HG02623 (cell line): ENCODE data around the gene GATA5.

Experiments
- ATAC-seq: cut with Tn5 transposase; IDR thresholded peaks from one replicate; pipeline ENCODE4 v1.9.1; 2021; ENCODE audit warnings: moderate library complexity; ENCODE audit not compliant: unreplicated experiment

GATA5 gene

DNA sequence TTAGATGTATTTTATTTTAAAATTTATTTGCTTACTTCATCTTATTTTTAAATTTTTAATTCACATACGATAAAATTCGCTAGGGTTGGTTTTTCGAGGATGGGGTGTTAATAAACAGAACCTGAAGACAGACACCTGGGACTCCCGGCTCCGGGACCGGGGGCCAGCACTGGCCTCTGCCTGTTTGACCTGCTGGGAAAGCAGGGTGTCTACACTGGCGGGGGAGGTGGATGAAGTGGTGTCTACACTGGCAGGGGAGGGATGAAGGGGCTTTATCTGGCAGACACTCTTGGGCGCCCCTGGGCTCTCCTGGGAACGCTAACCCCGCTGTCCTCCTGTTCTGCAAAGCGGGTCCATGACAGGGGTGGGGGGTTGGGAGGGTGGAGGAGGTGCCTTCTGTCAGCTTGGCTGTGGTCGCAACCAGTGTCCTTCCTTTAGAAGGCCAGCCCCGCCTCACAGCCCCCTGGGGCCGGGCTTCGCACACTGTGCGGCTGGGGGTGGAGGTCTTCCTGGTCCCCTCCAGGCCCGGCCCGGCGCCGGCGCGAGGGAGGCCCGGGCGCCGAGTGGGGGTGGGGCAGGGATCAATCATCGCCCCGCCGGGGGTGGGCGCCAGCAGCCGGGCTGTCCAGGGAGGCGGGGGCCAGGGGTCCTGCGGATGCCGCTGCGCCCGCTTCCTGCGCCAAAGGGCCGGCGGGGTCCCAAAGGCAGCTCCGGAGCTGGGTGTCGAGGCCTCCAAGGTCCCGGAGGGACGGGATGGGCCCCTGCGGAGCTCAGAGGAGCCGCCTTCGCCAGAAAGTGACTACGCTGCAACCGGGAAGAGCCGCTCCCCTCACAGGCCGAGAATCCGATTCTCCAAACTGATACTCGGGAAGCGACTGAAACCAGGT, 1.8 kb downstream of the GATA5 start:
- ATAC-seq = no peak

DNA sequence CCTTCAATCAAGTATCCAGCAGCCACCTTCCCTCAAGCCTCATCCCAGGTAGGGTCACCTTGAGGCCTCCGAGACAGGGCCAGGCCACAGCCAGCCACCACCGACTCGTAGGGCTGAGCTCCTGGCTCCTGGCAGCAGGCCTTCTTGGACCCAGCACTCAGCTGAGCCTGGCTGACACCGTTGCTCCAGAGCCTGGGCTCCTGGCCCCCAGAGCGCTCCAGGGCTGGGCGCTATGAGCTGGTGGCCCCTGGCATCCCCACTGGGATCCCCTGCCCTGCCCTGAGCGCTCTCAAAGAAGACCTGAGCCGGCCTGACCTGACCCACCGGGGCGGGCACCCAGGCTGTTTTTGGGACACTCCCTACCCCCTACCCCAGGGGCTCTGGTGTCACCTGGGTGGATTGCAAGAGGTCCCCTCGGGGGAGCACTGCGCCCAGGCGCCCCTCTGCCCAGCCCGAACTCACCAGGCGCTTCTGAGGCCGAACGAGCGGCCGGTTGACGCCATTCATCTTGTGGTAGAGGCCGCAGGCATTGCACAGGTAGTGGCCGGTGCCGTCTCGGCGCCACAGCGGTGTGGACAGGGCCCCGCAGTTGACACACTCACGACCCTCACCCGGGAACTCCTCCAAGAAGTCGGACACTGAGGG, 2.7 kb downstream of the GATA5 start:
- no peak for ATAC-seq

- no peak for ATAC-seq
Observed at GRCh38 chr20:62472138-62472940, 3.5 kb downstream of the GATA5 start.

GRCh38 chr20:62470459-62470858, 5.3 kb downstream of the GATA5 start:
- ATAC-seq = no peak

DNA sequence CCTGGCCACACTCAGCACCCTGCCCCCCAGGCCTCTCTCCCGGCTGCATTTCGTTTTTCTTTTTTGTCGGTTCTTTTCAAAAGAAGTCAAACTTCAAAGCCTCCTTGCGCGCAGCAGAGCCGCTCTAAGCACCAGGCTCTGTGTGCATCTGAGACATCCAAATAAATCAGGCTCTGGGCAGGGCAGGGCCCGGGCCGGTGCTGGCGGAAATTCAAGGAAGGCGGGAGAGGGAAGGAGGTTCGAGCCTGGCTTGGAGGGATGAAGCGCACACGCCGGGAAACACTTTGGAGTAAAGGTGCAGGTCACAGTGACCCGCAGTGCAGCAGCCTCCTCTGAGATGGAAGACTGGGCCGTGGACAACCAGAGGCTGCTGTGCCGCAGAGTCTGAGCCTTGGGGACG, 5.8 kb downstream of the GATA5 start:
- no peak for ATAC-seq

DNA sequence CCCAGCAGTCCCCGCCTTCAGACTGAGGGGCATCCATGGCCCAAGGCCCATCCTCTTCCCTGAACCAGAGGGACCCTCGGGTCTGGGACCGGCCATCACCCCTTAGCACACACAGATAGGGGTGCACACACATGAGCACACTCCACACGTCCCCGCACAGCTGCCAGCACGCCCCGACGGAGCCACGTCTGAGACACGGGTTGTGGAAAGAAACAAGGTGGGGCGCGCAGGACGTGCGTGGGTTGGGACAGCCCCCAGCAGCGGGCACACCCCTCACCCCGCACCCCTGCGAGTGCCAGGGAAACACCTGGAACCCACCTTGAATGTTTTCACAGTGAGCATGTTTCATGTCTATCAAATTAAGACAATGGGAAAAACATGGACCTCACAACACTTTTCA, 6.4 kb downstream of the GATA5 start:
- ATAC-seq = no peak

- no peak for ATAC-seq
Observed at GRCh38 chr20:62466806-62467537, 8.8 kb downstream of the GATA5 start.

GRCh38 chr20:62466072-62466760, 9.6 kb downstream of the GATA5 start:
- ATAC-seq = no peak

DNA sequence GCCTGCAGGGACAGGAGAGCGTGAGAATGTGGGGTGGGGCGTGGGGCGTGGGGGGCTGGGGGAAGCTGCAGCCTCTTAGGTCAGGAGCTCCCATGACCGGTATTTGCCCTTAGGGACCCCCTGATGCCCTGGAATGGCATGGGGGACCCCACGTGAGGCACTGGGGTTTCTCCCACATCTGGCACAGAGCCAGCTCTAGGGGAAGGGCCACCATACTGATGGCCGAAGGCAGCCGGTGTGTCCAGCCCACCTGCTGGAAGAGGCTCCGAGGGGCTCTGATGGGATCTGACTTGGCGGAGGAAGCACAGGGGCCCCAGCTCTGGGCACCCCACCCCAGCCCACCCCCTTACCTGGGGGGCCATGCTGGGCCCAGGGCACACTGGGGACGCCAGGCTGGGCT, 10.8 kb downstream of the GATA5 start:
- ATAC-seq = no peak

DNA sequence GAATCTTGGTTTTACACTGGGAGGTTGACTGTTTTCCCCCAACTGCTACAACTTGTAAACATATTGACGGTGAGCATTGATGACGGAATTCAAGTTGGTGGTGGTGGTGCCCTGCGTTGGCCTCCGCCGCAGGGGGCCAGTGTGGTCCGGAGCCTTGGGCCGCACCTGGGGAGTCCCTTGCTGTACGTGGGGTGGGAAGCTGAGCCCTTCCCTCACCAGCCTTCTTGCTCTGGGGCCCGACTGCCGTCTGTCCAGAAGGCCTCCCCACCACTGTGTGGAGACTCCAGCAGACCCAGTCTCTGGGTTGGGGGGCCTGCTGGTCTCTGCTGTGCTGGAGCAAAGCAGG, 11.4 kb downstream of the GATA5 start:
- ATAC-seq = no peak

- no peak for ATAC-seq
Observed at GRCh38 chr20:62463651-62464424, 12.0 kb downstream of the GATA5 start.

GRCh38 chr20:62462976-62463592, 12.7 kb downstream of the GATA5 start:
- no peak for ATAC-seq

- ATAC-seq = no peak
Observed at GRCh38 chr20:62461834-62462233, 14.0 kb downstream of the GATA5 start.

GRCh38 chr20:62461157-62461556, 14.6 kb downstream of the GATA5 start:
- no peak for ATAC-seq

- no peak for ATAC-seq
Observed at GRCh38 chr20:62460678-62461077, 15.1 kb downstream of the GATA5 start.

DNA sequence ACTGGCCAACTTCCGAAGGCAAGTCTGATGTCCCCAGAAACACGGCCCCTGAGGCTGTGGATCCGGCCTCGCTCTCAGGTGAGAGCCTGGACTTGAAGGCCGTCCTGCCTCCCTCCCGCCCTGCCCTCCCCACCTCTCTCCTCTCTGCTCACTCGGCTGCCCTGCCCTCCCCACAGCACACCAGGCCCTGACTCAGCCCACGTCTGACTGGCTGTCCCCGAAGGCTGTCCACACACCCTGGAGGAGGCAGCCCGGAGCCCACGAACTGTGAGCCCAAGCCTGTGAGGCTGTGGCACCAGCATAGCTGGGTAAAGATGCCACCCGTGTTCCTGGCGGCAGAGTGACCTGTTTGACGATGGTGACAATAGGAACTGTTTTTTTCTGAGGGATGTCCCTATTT, 16.3 kb downstream of the GATA5 start:
- no peak for ATAC-seq

- no peak for ATAC-seq
Observed at GRCh38 chr20:62458275-62459251, 17.2 kb downstream of the GATA5 start.

DNA sequence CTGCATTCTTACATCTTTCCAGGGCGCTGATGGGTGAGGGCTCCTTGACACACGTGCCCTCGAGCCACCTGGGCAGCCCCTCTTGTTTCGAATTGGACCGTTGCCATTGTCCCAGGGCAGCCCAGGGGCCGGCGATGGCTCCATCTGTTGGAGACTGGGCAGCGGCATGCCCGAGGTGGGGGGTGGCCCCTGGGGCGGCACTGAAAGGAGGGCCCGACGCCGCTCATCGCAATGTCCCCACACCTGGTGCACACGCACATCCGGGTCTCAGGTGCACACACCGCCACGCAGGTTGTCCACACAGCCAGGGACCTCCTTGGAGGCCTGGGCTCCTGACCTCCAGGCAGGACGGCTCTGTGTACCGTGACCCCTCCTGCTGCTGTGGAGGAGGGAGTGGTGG, 18.0 kb downstream of the GATA5 start:
- ATAC-seq = no peak
